IgD-negative memory B cell (primary cell): ENCODE results near the gene SPEF1. TPM values are rescaled to one million over a fixed set of nuclear protein-coding genes. Genes with fewer than 3 reads are reported as not detected.
A peak's percentile ranks its signal among the peaks of the same experiment; 100 is the strongest.
"Not testable (repeated sequence)": the region's sequence is repeated elsewhere in the genome, so short reads cannot be mapped to it uniquely, and the experiment has no call there.

Experiments
- H3K27ac Mint-ChIP-seq, 3 donors: one replicate each; pipeline ENCODE4 v1.8.0; 2020 to 2022; ENCODE audit warnings: mild to moderate bottlenecking in 3 of 3, mixed read lengths in 3 of 3, moderate library complexity in 1 of 3
- H3K27me3 Mint-ChIP-seq: one replicate; pipeline ENCODE4 v1.8.0; 2021; ENCODE audit warnings: mixed read lengths
- H3K36me3 Mint-ChIP-seq: one replicate; pipeline ENCODE4 v1.8.0; 2020; ENCODE audit warnings: mild to moderate bottlenecking, mixed read lengths
- H3K4me1 Mint-ChIP-seq, 3 donors: one replicate each; pipeline ENCODE4 v1.8.0; 2020 to 2022; ENCODE audit warnings: mixed read lengths in 3 of 3, mild to moderate bottlenecking in 1 of 3
- H3K4me3 Mint-ChIP-seq, 4 donors: one replicate each; pipeline ENCODE4 v1.8.0; 2020 to 2022; ENCODE audit warnings: mild to moderate bottlenecking in 4 of 4, mixed read lengths in 4 of 4, moderate library complexity in 3 of 4
- H3K9me3 Mint-ChIP-seq, 3 donors: one replicate each; pipeline ENCODE4 v1.8.0; 2020 to 2021; ENCODE audit warnings: mixed read lengths in 3 of 3, mild to moderate bottlenecking in 1 of 3
- polyA plus RNA-seq: library from polyadenylated mRNA; unstranded; fragments of 300-500 nt; fragmentation: Illumina TruSeq; gene quantifications from one replicate; pipeline ENCODE4 v1.2.3, GENCODE V29; 2021

The SPEF1 gene, protein sequence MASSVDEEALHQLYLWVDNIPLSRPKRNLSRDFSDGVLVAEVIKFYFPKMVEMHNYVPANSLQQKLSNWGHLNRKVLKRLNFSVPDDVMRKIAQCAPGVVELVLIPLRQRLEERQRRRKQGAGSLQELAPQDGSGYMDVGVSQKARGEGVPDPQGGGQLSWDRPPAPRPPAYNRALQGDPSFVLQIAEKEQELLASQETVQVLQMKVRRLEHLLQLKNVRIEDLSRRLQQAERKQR
- polyA plus RNA-seq, result not detected

DNA sequence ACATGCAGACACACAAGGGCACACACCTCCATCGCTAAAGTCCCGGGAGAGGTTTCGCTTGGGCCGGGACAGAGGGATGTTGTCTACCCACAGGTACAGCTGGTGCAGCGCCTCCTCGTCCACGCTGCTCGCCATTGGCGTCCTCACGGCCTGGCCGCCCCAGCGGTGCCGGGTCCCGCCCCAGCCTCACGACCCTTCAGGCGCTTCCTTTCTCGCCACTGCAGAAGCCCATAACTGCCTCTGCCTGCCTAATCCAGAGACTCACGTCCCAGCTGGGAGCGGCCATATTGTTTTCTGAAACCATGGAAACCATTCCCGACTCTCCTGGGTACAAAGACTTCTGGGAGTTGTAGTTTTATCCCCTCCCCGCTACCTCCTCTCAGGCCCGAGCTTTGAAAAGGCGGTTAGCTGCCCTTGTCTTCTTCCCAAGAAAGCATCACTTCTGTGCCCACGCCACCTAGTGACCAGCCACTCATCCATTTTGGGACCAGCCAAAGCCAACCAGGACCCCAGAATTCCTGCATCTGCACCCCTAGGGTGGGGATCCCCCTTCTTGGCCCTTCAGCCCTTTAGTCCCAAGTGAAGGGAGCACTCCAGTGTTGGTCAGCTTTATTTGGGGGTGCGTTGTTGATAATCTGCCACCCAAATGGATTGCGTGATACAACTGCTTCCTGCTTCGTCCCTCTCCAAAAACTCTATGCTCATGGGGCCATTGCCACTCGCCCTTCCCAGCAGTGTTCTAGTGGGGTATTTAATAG is at the start of gene SPEF1:
Gene SPEF1 (minus strand): TSS at position 296 of the 758 bp plus-strand sequence. CDS start 161 bp downstream, at position 135.
- Mint-ChIP-seq H3K27ac (peak within 1 kb of the TSS in 2 of 3 donors; percentile 61 to 91), H3K36me3 (peaks cover 1% of the 10 kb centered on the region), H3K4me3 (peak within 1 kb of the TSS; percentile 33 to 95 (median 84)), H3K27me3 (peaks cover 10% of the 10 kb centered on the region), H3K4me1 (peaks cover 9 to 36% (median 20%) of the 10 kb centered on the region in 3 donors), H3K9me3 (no peaks in the 10 kb centered on the region)

DNA sequence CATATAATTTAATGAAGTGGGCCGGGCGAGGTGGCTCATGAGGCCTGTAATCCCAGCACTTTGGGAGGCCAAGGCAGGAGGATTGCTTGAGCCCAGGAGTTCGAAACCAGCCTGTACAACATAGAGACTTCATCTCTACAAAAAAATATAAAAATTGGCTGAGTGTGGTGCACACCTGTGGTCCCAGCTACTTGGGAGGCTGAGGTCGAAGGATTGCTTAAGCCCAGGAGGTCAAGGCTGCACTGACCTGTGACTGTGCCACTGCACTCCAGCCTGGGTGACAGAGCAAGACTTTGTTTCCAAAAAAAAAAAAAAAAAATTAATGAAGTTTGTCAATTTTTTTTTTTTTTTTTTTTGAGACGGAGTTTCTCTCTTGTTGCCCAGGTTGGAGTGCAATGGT is 48.6 kb upstream of the SPEF1 start:
- H3K36me3 Mint-ChIP-seq, H3K27ac Mint-ChIP-seq, H3K4me1 Mint-ChIP-seq, H3K27me3 Mint-ChIP-seq, H3K4me3 Mint-ChIP-seq, H3K9me3 Mint-ChIP-seq: not testable (repeated sequence)

DNA sequence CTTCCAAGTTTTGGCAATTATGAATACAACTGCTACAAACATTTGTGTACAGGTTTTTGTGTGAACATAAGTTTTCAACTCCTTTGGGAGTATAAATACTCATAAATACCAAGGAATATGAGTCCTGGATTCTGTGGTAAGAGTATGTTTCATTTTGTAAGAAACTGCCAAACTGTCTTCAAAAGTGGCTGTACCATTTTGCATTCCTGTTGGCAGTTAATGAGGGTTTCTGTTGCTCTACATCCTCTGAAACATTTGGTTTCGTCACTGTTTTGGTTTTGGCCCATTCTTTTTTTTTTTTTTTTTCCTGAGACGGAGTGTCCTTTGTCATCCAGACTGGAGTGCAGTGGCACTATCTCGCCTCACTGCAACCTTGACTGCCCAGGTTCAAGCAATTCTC is 47.5 kb upstream of the SPEF1 start:
- Mint-ChIP-seq H3K27ac (peak overlapping the region in 1 of 3 donors; percentile 69), H3K36me3 (peaks cover 5% of the 10 kb centered on the region), H3K9me3 (no peaks in the 10 kb centered on the region), H3K4me3 (no peak overlapping the region), H3K4me1 (peaks cover 5 to 10% (median 6%) of the 10 kb centered on the region in 3 donors), H3K27me3 (no peaks in the 10 kb centered on the region)

- H3K9me3 Mint-ChIP-seq, result no peaks in the 10 kb centered on the region
- H3K36me3 Mint-ChIP-seq, result peaks cover 5% of the 10 kb centered on the region
- no peak overlapping the region for H3K27ac Mint-ChIP-seq
- H3K4me3 Mint-ChIP-seq, result peak overlapping the region in 1 of 4 donors; percentile 60
- H3K27me3 Mint-ChIP-seq, result no peaks in the 10 kb centered on the region
- peaks cover 6 to 13% (median 9%) of the 10 kb centered on the region in 3 donors for H3K4me1 Mint-ChIP-seq
These were observed 45.2 kb upstream of the SPEF1 start for GRCh38 chr20:3826420-3826819.

- Mint-ChIP-seq H3K36me3 (peaks cover 5% of the 10 kb centered on the region), H3K27ac (peak overlapping the region in 2 of 3 donors; percentile 53 to 82), H3K27me3 (no peaks in the 10 kb centered on the region), H3K4me3 (peak overlapping the region in 1 of 4 donors; percentile 60), H3K9me3 (no peaks in the 10 kb centered on the region), H3K4me1 (peaks cover 12 to 15% (median 14%) of the 10 kb centered on the region in 3 donors)
These were observed 44.3 kb upstream of the SPEF1 start for GRCh38 chr20:3825526-3825925.

DNA sequence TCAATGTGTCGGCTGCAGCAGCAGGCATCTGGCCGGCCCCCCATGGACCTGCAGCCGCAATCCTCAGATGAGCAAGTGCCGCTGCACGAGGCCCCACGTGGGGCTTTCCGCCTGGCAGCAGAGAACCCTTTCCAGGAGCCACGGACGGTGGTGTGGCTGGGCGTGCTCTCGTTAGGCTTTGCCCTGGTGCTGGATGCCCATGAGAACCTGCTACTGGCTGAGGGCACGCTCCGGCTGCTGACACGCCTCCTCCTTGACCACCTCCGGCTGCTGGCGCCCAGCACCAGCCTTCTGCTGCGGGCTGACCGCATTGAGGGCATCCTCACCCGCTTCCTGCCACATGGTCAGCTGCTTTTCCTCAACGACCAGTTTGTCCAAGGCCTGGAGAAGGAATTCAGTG is 42.6 kb upstream of the SPEF1 start:
- H3K36me3 Mint-ChIP-seq, result peaks cover 5% of the 10 kb centered on the region
- H3K27ac Mint-ChIP-seq, result no peak overlapping the region

DNA sequence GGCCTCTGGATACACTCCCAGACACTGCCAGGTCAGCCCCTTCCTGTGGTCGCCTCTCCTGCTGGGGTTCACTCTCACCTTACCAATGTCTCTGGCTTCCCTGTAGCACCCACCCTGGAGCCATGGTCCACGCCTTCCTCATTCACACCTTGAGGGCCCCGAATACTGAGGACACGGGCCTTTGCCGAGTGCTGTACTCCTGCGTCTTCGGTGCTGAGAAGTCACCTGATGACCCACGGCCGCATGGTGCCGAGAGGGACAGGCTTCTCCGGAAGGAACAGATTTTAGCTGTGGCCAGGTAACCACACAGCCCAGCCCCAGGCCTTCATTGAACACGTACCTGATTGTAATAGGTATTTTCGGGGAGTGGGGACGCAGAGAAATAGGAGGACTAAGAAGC is 40.7 kb upstream of the SPEF1 start:
- Mint-ChIP-seq H3K36me3 (peaks cover 2% of the 10 kb centered on the region), H3K27ac (peak overlapping the region; percentile 56 to 98 (median 86)), H3K4me1 (peaks cover 17 to 20% (median 17%) of the 10 kb centered on the region in 3 donors), H3K9me3 (no peaks in the 10 kb centered on the region), H3K4me3 (peak overlapping the region in 3 of 4 donors; percentile 48 to 98 (median 98)), H3K27me3 (no peaks in the 10 kb centered on the region)

More for the DNA sequence above, 42.6 kb upstream of the SPEF1 start:
- peaks cover 17 to 20% (median 18%) of the 10 kb centered on the region in 3 donors for H3K4me1 Mint-ChIP-seq
- no peaks in the 10 kb centered on the region for H3K9me3 Mint-ChIP-seq
- no peaks in the 10 kb centered on the region for H3K27me3 Mint-ChIP-seq
- no peak overlapping the region for H3K4me3 Mint-ChIP-seq

GRCh38 chr20:3820901-3821727 is 39.9 kb upstream of the SPEF1 start:
- peak overlapping the region; percentile 98 to 99 (median 98) for H3K27ac Mint-ChIP-seq
- H3K4me1 Mint-ChIP-seq, result peaks cover 8 to 16% (median 11%) of the 10 kb centered on the region in 3 donors
- no peaks in the 10 kb centered on the region for H3K9me3 Mint-ChIP-seq
- H3K27me3 Mint-ChIP-seq, result no peaks in the 10 kb centered on the region
- peak overlapping the region; percentile 93 to 98 (median 97) for H3K4me3 Mint-ChIP-seq
- H3K36me3 Mint-ChIP-seq, result no peaks in the 10 kb centered on the region

DNA sequence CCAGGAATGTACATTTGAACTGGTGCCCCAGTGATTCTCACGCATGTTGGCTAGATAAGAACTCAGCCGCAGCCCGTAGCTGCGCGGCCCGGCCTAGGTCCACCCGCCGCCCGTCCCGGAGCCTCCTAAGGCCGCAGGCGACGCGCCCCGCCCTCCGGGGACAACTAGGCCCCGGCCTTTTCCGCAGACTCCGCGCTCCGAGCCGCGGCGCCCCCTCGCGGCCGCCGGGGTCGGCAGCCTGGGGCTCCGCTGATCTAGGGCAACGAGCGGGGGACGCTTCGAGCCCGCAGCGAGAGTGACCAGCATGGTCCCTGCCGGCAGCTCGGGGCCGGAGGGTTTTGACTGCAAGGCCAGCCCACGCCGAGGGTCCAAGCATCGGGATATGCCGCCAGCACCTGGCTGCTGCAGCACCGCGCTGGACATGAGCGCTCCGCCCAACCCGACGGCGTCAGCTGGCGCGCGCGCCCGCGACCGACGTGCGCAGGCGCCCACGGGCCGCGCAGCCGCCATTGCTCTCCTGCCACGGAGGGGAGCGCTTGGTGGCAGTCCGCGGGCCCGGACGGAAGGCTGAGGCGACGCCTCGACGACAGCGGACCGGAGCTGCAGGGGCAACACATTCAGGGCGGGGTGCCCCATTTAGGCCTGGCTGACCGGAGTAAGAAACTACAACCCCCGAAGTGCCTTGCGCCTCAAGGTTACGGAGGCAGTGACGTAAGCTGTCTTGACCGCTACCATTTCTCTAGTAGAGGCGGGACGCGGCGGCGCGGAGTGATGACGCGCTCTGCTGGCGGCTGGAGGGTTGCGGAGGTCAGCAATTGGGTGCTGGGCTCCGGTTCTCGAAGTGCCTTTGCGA is 39.0 kb upstream of the SPEF1 start, which contains the start of gene AP5S1:
Gene AP5S1 (plus strand): TSS at position 500 of the 853 bp plus-strand sequence. CDS start 1,571 bp downstream, outside the sequence.
- H3K4me1 Mint-ChIP-seq, result peaks cover 9 to 14% (median 12%) of the 10 kb centered on the region in 3 donors
- peak within 1 kb of the TSS; percentile 98 to 99 (median 98) for H3K27ac Mint-ChIP-seq
- H3K4me3 Mint-ChIP-seq, result peak within 1 kb of the TSS; percentile 93 to 98 (median 97)

DNA sequence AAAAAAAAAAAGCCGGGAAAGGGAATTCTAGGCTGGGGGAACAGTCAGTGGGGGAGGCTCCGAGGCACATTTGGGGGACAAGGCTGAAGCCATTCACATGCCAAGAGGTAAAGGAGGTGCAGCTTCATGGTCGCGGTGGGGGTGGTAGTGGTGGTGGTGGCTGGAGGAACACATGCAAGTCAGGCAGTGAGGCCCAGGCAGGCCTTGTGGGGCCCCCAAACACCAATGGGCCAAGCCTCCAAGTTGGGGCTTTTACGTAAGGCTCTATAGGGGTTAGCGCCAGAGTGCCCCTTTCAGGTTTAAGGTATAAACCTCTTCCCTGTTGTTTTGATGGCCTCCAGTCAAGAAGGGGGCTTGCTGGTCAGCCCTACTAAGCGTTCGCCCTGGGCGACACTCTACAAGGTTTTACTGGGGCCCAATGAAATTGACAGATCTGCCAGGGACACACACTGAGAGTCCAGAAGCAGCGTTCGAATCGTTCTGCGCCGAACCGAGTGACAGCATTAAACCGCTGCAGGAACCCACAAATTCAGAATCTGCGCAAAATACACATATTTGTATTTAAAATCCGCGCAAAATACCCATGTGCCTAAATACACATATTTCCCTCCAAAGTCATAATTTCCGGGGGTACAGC is 38.3 kb upstream of the SPEF1 start:
- H3K9me3 Mint-ChIP-seq, result no peaks in the 10 kb centered on the region
- H3K4me1 Mint-ChIP-seq, result peaks cover 10 to 14% (median 13%) of the 10 kb centered on the region in 3 donors
- peak overlapping the region; percentile 94 to 98 (median 98) for H3K27ac Mint-ChIP-seq
- H3K36me3 Mint-ChIP-seq, result no peaks in the 10 kb centered on the region
- peak overlapping the region; percentile 84 to 98 (median 96) for H3K4me3 Mint-ChIP-seq
- H3K27me3 Mint-ChIP-seq, result no peaks in the 10 kb centered on the region

More for the DNA sequence above, 39.0 kb upstream of the SPEF1 start, which contains the start of gene AP5S1:
- Mint-ChIP-seq H3K36me3 (no peaks in the 10 kb centered on the region), H3K27me3 (no peaks in the 10 kb centered on the region), H3K9me3 (no peaks in the 10 kb centered on the region)

- peak overlapping the region in 2 of 4 donors; percentile 77 to 98 for H3K4me3 Mint-ChIP-seq
- no peaks in the 10 kb centered on the region for H3K27me3 Mint-ChIP-seq
- peaks cover 10 to 14% (median 13%) of the 10 kb centered on the region in 3 donors for H3K4me1 Mint-ChIP-seq
- no peaks in the 10 kb centered on the region for H3K36me3 Mint-ChIP-seq
- H3K27ac Mint-ChIP-seq, result peak overlapping the region in 2 of 3 donors; percentile 27 to 98
- H3K9me3 Mint-ChIP-seq, result no peaks in the 10 kb centered on the region
These were observed 37.2 kb upstream of the SPEF1 start for GRCh38 chr20:3818155-3819151.

DNA sequence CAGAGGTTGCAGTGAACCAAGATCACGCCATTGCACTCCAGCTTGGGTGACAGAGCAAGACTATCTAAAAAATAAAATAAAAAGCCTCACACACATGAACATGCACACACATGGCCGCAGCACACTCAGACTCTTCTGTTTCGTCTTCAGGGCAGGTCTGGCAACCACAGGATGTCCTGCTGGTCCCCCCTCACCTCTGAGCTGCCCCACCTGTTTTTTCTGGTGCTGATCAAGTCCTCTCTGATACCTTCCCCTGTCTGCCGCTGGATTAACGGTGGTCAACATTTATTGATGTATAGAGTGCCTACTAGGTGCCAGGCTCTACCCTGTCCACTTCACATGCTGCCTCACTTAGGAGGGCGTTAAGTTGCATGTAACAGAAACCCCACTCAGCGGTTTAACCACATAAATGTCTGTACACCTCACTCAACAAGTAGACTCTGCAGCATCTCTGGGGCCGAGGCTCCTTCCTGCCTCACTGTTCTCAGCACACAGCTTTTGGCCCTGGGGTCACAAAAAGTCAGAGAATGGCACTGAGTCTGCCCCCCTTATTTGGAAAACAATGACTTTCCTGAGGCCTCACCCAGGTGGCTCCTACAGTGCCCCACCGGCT is 34.6 kb upstream of the SPEF1 start:
- Mint-ChIP-seq H3K4me1 (peaks cover 14 to 21% (median 18%) of the 10 kb centered on the region in 3 donors), H3K4me3 (peak overlapping the region in 3 of 4 donors; percentile 27 to 53 (median 28)), H3K9me3 (no peaks in the 10 kb centered on the region), H3K27ac (peak overlapping the region in 2 of 3 donors; percentile 71 to 73), H3K27me3 (no peaks in the 10 kb centered on the region), H3K36me3 (no peaks in the 10 kb centered on the region)
